Measurements from ENCODE around the gene SBNO2.

SBNO2 gene

DNA sequence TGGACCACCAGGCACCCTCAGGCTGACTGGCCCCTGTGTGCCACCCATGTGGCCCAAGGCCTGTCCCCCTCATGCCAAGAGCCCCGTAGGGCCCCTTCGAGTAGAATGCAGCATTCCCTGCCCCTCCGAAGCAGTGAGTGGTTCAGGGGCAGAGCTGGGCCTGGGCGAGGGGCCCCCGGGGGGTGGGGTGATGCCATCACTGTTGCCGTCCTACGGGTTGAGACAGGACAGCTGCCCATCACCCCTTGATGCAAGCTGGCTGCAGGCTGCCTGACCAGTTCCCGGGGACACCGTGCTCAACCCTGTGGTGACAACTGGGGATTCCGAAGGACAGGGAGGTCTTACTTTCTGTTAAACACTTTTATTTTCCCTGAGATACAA, 4.7 kb downstream of the SBNO2 start:
- Histone ChIP-seq H3K4me2 (ENCODE audit: low read length) (no peak overlapping the region), H3K36me3 (ENCODE audit: insufficient read depth, low read length) (peaks cover 3% of the 10 kb centered on the region; the same call in 1 of the 2 replicates), H3K9me3 (ENCODE audit: low read length) (no peaks in the 10 kb centered on the region), H4K20me1 (ENCODE audit: insufficient read depth, low read length) (no peaks in the 10 kb centered on the region), H3F3A (ENCODE audit: insufficient read depth, low read length) (no peaks in the 10 kb centered on the region), H2AFZ (ENCODE audit: low read length) (no peak overlapping the region), H3K9ac (ENCODE audit: low read length) (no peak overlapping the region), H3K4me1 (ENCODE audit: insufficient read depth, low read length, severe bottlenecking) (peaks cover 16% of the 10 kb centered on the region), H3K27ac (ENCODE audit: low read depth, low read length, poor library complexity, severe bottlenecking) (no peak overlapping the region), H3K4me3 (ENCODE audit: low read depth, low read length, poor library complexity, severe bottlenecking) (no peak overlapping the region), H3K9me2 (ENCODE audit: low read depth, low read length) (no peaks in the 10 kb centered on the region), H3K79me2 (ENCODE audit: insufficient read depth, low read length) (no peaks in the 10 kb centered on the region), H3K27me3 (ENCODE audit: insufficient read depth, low read length) (no peaks in the 10 kb centered on the region)
- TF ChIP-seq, protein P1, sequence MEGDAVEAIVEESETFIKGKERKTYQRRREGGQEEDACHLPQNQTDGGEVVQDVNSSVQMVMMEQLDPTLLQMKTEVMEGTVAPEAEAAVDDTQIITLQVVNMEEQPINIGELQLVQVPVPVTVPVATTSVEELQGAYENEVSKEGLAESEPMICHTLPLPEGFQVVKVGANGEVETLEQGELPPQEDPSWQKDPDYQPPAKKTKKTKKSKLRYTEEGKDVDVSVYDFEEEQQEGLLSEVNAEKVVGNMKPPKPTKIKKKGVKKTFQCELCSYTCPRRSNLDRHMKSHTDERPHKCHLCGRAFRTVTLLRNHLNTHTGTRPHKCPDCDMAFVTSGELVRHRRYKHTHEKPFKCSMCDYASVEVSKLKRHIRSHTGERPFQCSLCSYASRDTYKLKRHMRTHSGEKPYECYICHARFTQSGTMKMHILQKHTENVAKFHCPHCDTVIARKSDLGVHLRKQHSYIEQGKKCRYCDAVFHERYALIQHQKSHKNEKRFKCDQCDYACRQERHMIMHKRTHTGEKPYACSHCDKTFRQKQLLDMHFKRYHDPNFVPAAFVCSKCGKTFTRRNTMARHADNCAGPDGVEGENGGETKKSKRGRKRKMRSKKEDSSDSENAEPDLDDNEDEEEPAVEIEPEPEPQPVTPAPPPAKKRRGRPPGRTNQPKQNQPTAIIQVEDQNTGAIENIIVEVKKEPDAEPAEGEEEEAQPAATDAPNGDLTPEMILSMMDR (IDR thresholded peaks at IDR 0.05; ENCODE audit: low read length): no peak
- no peak for TF ChIP-seq EZH2 (IDR thresholded peaks at IDR 0.05; ENCODE audit: borderline replicate concordance, low read length)

DNA sequence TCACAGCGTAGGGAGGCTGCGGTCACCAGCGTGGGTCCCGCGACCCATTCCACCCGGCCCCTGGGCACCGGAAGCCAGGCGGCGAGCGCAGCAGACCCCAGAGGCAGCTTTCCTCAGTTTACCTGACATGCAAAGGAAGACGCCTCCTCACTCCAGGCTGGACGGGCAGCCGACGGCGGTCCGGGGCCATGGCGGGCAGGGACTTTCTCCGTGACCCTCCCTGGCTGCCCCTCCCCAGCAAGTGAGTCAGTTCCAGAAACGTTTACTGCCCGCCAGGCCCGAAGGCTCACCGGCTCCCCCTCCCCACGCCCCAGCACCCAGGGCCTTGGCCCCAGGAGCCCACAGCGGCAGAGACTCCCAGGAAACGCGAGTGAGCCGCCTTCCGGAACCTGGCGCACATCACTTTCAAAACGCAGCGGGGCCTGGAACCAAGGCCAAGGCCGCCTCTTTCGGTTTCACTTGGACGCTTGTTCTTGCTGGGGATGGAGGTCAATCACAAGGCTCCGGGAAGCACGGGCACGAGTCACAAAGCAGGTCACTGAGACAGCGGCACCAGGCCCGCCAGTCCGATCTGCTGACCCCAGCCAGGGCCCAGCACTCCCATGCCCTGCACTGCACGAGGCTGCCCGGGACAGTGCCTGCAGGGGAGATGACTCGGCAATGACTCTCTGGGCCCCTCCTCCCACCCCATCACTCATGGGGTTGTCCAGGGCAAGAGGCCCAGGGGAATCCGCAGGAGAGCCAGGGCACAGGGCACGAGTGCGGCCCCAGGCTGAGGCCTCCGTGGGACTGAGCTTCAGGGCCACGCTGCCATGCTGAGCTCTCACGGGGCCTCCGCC, 5.3 kb downstream of the SBNO2 start:
- Histone ChIP-seq H3K27me3 (ENCODE audit: insufficient read depth, low read length) (no peaks in the 10 kb centered on the region), H4K20me1 (ENCODE audit: insufficient read depth, low read length) (no peaks in the 10 kb centered on the region), H3F3A (ENCODE audit: insufficient read depth, low read length) (no peaks in the 10 kb centered on the region), H3K4me2 (ENCODE audit: low read length) (no peak overlapping the region), H3K27ac (ENCODE audit: low read depth, low read length, poor library complexity, severe bottlenecking) (no peak overlapping the region), H2AFZ (ENCODE audit: low read length) (no peak overlapping the region), H3K9ac (ENCODE audit: low read length) (no peak overlapping the region), H3K4me1 (ENCODE audit: insufficient read depth, low read length, severe bottlenecking) (peaks cover 15% of the 10 kb centered on the region), H3K79me2 (ENCODE audit: insufficient read depth, low read length) (no peaks in the 10 kb centered on the region), H3K4me3 (ENCODE audit: low read depth, low read length, poor library complexity, severe bottlenecking) (no peak overlapping the region), H3K36me3 (ENCODE audit: insufficient read depth, low read length) (peaks cover 3% of the 10 kb centered on the region; the same call in 1 of the 2 replicates), H3K9me2 (ENCODE audit: low read depth, low read length) (no peaks in the 10 kb centered on the region), H3K9me3 (ENCODE audit: low read length) (no peaks in the 10 kb centered on the region)
- TF ChIP-seq, protein P1 (IDR thresholded peaks at IDR 0.05; ENCODE audit: low read length): no peak
- TF ChIP-seq EZH2 (IDR thresholded peaks at IDR 0.05; ENCODE audit: borderline replicate concordance, low read length): no peak

DNA sequence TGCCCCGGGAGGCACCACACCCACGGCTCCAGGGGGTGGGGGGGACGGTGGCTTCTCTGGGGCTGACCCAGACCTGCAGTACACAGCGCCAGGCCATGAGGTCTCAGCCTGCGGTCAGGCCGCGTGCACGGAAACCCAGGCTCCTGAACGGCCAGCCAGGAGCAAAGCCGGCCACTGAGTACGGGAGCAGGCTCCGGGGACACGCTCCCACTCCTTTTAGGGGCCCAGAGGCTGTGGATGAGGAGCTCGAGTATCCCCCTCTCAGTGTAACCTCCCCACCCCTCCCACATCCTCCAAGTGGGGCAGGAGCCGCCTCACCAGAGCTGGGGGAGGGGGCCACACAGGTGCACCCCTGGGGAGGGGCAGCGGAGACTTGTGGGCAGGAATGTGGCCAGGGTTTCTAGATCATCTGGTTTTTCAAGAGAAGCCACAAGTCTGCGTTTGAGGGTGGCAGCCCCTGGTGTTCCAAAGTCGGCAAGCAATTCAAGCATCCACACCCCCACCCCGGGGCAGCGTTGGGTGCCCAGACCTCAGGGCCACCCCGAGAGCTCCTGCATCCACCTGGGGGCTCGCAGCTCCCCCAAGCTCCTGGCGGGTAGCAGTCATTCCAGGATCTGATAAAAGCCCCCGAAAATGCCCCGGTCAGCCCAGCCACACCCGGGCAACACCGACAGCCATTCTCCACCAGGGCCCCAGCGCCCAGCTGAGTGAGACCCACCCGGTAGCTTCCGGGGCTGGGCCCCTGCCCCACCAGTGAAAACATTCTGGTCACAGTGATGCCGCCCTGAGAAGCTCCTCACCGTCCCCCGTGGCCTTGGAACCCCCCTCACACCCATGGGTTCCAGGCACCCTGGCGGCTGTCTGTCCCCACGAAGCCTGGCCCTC, 6.1 kb downstream of the SBNO2 start:
- Histone ChIP-seq H3F3A (ENCODE audit: insufficient read depth, low read length) (no peaks in the 10 kb centered on the region), H3K36me3 (ENCODE audit: insufficient read depth, low read length) (peaks cover 3% of the 10 kb centered on the region; the same call in 1 of the 2 replicates), H3K79me2 (ENCODE audit: insufficient read depth, low read length) (no peaks in the 10 kb centered on the region), H3K9ac (ENCODE audit: low read length) (no peak overlapping the region), H3K4me3 (ENCODE audit: low read depth, low read length, poor library complexity, severe bottlenecking) (no peak overlapping the region), H3K9me3 (ENCODE audit: low read length) (no peaks in the 10 kb centered on the region), H2AFZ (ENCODE audit: low read length) (no peak overlapping the region), H4K20me1 (ENCODE audit: insufficient read depth, low read length) (no peaks in the 10 kb centered on the region), H3K27ac (ENCODE audit: low read depth, low read length, poor library complexity, severe bottlenecking) (no peak overlapping the region), H3K9me2 (ENCODE audit: low read depth, low read length) (no peaks in the 10 kb centered on the region), H3K27me3 (ENCODE audit: insufficient read depth, low read length) (no peaks in the 10 kb centered on the region), H3K4me1 (ENCODE audit: insufficient read depth, low read length, severe bottlenecking) (peaks cover 11% of the 10 kb centered on the region), H3K4me2 (ENCODE audit: low read length) (no peak overlapping the region)
- TF ChIP-seq, protein P1 (IDR thresholded peaks at IDR 0.05; ENCODE audit: low read length): no peak
- no peak for TF ChIP-seq EZH2 (IDR thresholded peaks at IDR 0.05; ENCODE audit: borderline replicate concordance, low read length)
